Adrenal gland (tissue), 12 donors: Measurements from ENCODE around the gene PPFIA3. TPM values are rescaled to one million over a fixed set of nuclear protein-coding genes. Genes with fewer than 3 reads are reported as not detected.

Experiments used
- DNase-seq, 7 donors: peaks; one replicate each; pipeline ENCODE4 v3.0.0-alpha.2; 2019 to 2020
- H3K27ac ChIP-seq, 5 donors: fragments of 200-600 bp; sonication (generic) in 4 of 5; 1 replicate in 3 of 5; 2 replicates in 2 of 5; pipeline versions ENCODE4 v1.5.1 to v1.8.0; 2016 to 2020; ENCODE audit warnings: mild to moderate bottlenecking in 1 of 5
- H3K27me3 ChIP-seq: fragments of 200-600 bp; 2 replicates; pipeline ENCODE4 v1.8.0; 2021
- H3K36me3 ChIP-seq, 2 donors: fragments of 200-600 bp; replicated peaks in 1 of 2; 1 replicate in 1 of 2; 2 replicates in 1 of 2; pipeline versions ENCODE4 v1.5.1 to v1.8.0; 2018 to 2022
- H3K4me1 ChIP-seq, 2 donors: fragments of 200-600 bp; replicated peaks in 1 of 2; 1 replicate in 1 of 2; 2 replicates in 1 of 2; pipeline versions ENCODE4 v1.5.1 to v1.8.0; 2018 to 2021
- H3K4me3 ChIP-seq, 4 donors: fragments of 200-600 bp; sonication (generic) in 3 of 4; one replicate each; pipeline ENCODE4 v1.5.1; 2016 to 2018
- H3K9me3 ChIP-seq, 3 donors: fragments of 200-600 bp; sonication (generic) in 1 of 3; replicated peaks in 1 of 3; 1 replicate in 2 of 3; 2 replicates in 1 of 3; pipeline versions ENCODE4 v1.5.1 to v1.8.0; 2016 to 2021
- CTCF ChIP-seq, 6 experiments: fragments of 450-650 bp in 4 of 6; fragments of 200-600 bp in 2 of 6; sonication (generic) in 1 of 6; IDR thresholded peaks; 1 replicate in 5 of 6; 2 replicates in 1 of 6; pipeline versions ENCODE4 v1.5.1 to v1.8.0; 2016 to 2021; ENCODE audit warnings: antibody characterized with exemption in 6 of 6, mild to moderate bottlenecking in 2 of 6, moderate library complexity in 1 of 6
- POLR2A ChIP-seq, 2 donors: fragments of 450-650 bp; IDR thresholded peaks; one replicate each; pipeline ENCODE4 v1.6.1; 2017; ENCODE audit warnings: antibody characterized with exemption in 2 of 2, mild to moderate bottlenecking in 2 of 2, moderate library complexity in 1 of 2
- WGBS, 4 donors: extraction: QIAGEN DNeasy Blood & Tissue Kit in 2 of 4; methylation state at CpG; one replicate each; pipeline versions ENCODE4 v1.1.5 to v1.1.7; 2013 to 2017; 5-methylcytosine and 5-hydroxymethylcytosine counted together
- intact Hi-C, 2 donors: fragments of 100-400 bp; cut with DNase I; formaldehyde crosslinking; loops; one replicate each; pipeline versions ENCODE4 v1.14.1 to v1.15.0; 2022 to 2023
- polyA plus RNA-seq, 3 donors: library from polyadenylated mRNA; stranded (reverse); fragments of 200-250 nt in 2 of 3; fragments of 350-450 nt in 1 of 3; fragmentation: Illumina TruSeq in 1 of 3; extraction: RNeasy Lipid Tissue Mini Kit (QIAGEN cat#74804) in 1 of 3; gene quantifications; one replicate each; pipeline ENCODE4 v1.2.3, GENCODE V29; 2013 to 2014
- total RNA-seq, 9 donors: library from RNA; depleted of rRNA in 4 of 9; stranded (reverse); fragments of >200 nt in 4 of 9; fragments of 120-200 nt in 1 of 9; fragmentation: NEBNext Ultra II Directional in 1 of 9; extraction: Animal tissue kit (Norgen Biotek cat#: 25700) in 1 of 9; gene quantifications; one replicate each; pipeline versions ENCODE4 v1.1.0 to v1.2.4, GENCODE V29; 2013 to 2023
- donor health status: healthy with polysubstance abuse.
- donor health status: Bipolar disorder and iron deficiency.
- donor health status: DM: yes; HTN: yes; CAD: no.
- donor health status: DM: no; HTN: no; CAD: no.
- donor health status: DM: no; HTN: no; CAD: no.
- donor health status: DM: yes; HTN: yes; CAD: no.

The PPFIA3 gene
- total and polyA plus RNA-seq, 12 donors = 2.9 to 60.2 (median 14.9) TPM

DNA sequence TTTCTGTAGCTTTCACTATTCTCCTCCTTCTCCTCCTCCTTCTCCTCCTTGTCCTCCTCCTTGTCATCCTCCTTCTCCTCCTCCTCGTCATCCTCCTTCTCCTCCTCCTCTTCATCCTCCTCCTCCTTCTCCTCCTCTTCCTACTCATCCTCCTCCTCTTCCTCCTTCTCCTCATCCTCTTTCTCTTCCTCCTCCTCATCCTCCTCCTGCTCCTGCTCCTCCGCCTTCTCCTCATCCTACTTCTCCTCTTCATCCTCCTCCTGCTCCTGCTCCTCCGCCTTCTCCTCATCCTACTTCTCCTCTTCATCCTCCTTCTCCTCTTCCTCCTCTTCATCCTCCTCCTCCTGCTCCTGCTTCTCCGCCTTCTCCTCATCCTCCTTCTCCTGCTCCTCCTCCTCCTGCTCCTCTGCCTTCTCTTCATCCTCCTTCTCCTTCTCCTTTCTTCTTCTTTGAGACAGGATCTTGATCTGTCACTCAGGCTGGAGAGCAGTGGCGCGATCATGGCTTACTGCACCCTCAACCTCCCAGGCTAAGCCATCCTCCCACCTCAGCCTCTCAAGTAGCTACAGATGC, 74.6 kb downstream of the PPFIA3 start:
- WGBS, 4 donors = 92 to 97% (median 95%) methylated on average over 6 of the region's 6 CpGs
- Histone ChIP-seq H3K36me3 (peaks cover 0 to 2% of the 10 kb centered on the region in 2 donors), H3K27ac (no peak overlapping the region), H3K9me3 (no peaks in the 10 kb centered on the region), H3K27me3 (no peaks in the 10 kb centered on the region), H3K4me1 (no peaks in the 10 kb centered on the region), H3K4me3 (no peak overlapping the region)
- TF ChIP-seq CTCF (IDR thresholded peaks at IDR 0.05) (no peak), POLR2A (IDR thresholded peaks at IDR 0.05) (no peak)
- intact Hi-C loops = no loop called here
- DNase-seq = no peak

DNA sequence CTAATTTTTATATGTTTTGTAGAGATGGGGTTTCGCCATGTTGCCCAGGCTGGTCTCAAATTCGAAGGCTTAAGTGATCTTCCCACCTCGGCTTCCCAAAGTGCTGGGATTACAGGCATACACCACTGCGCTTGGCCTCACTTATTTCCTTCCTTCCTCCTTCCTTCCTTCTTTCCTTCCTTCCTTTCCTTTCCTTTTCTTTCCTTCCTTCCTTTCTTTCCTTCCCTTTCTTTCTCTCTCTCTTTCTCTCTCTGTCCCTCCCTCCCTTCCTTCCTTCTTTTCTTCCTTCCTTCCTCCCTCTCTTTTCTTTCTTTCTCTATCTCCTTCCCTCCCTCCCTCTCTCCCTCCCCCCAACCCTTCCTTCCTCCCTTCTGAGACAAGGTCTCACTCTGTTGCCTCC, 75.1 kb downstream of the PPFIA3 start:
- H3K4me3 ChIP-seq = no peak overlapping the region
- H3K4me1 ChIP-seq = no peaks in the 10 kb centered on the region
- WGBS, 4 donors = 86 to 95% (median 91%) methylated on average over 4 of the region's 4 CpGs
- H3K9me3 ChIP-seq = no peaks in the 10 kb centered on the region
- TF ChIP-seq POLR2A (IDR thresholded peaks at IDR 0.05) = no peak
- TF ChIP-seq CTCF (IDR thresholded peaks at IDR 0.05) = no peak
- H3K27me3 ChIP-seq = no peaks in the 10 kb centered on the region
- no peak for DNase-seq
- no peak overlapping the region for H3K27ac ChIP-seq
- intact Hi-C loops = no loop called here
- no peaks in the 10 kb centered on the region for H3K36me3 ChIP-seq

DNA sequence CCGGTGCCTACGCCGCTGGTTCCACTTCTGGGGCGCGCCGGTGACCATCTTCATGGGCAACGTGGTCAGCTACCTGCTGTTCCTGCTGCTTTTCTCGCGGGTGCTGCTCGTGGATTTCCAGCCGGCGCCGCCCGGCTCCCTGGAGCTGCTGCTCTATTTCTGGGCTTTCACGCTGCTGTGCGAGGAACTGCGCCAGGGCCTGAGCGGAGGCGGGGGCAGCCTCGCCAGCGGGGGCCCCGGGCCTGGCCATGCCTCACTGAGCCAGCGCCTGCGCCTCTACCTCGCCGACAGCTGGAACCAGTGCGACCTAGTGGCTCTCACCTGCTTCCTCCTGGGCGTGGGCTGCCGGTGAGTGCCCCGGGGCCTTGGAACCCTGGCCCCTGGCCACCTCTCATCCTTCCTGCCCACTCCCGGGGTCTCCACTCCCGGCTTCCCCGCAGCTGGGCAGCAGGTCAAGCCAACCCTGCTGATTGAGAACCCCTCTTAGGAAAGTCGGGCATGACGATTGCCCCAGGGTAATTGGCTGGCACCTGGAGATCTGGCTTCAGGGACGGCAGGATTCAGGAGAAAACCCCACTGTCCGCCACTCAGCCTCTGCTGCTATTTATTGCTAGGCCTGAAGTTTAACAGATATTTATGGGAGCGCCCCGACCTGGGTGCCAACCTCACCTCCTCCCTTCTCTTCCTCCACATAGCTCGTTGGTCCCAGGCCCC, 77.3 kb downstream of the PPFIA3 start:
- H3K27ac ChIP-seq = no peak overlapping the region
- H3K9me3 ChIP-seq = no peaks in the 10 kb centered on the region
- intact Hi-C loops = loop anchor here (5.0 kb wide), 2 partner anchors 34 to 44 kb away; no protein-coding TSS in a partner anchor
- no peaks in the 10 kb centered on the region for H3K4me1 ChIP-seq
- no peaks in the 10 kb centered on the region for H3K27me3 ChIP-seq
- no peak for TF ChIP-seq CTCF (IDR thresholded peaks at IDR 0.05)
- no peak for TF ChIP-seq POLR2A (IDR thresholded peaks at IDR 0.05)
- DNase-seq = no peak
- no peak overlapping the region for H3K4me3 ChIP-seq
- 70 to 80% (median 78%) methylated on average over 14 to 40 of the region's 40 CpGs for WGBS, 4 donors
- peaks cover 0 to under 1% of the 10 kb centered on the region in 2 donors for H3K36me3 ChIP-seq

- 85 to 91% (median 88%) methylated on average over 20 to 29 of the region's 29 CpGs for WGBS, 4 donors
- H3K9me3 ChIP-seq = no peaks in the 10 kb centered on the region
- no peaks in the 10 kb centered on the region for H3K27me3 ChIP-seq
- intact Hi-C loops = no loop called here
- H3K27ac ChIP-seq = no peak overlapping the region
- H3K4me3 ChIP-seq = no peak overlapping the region
- no peak for TF ChIP-seq CTCF (IDR thresholded peaks at IDR 0.05)
- TF ChIP-seq POLR2A (IDR thresholded peaks at IDR 0.05) = no peak
- H3K4me1 ChIP-seq = no peaks in the 10 kb centered on the region
- DNase-seq = no peak
- H3K36me3 ChIP-seq = peaks cover 0 to 12% of the 10 kb centered on the region in 2 donors
These were observed 81.0 kb downstream of the PPFIA3 start for GRCh38 chr19:49200238-49200862.
